Measurements from ENCODE around the gene OTOP2.

OTOP2 gene

DNA sequence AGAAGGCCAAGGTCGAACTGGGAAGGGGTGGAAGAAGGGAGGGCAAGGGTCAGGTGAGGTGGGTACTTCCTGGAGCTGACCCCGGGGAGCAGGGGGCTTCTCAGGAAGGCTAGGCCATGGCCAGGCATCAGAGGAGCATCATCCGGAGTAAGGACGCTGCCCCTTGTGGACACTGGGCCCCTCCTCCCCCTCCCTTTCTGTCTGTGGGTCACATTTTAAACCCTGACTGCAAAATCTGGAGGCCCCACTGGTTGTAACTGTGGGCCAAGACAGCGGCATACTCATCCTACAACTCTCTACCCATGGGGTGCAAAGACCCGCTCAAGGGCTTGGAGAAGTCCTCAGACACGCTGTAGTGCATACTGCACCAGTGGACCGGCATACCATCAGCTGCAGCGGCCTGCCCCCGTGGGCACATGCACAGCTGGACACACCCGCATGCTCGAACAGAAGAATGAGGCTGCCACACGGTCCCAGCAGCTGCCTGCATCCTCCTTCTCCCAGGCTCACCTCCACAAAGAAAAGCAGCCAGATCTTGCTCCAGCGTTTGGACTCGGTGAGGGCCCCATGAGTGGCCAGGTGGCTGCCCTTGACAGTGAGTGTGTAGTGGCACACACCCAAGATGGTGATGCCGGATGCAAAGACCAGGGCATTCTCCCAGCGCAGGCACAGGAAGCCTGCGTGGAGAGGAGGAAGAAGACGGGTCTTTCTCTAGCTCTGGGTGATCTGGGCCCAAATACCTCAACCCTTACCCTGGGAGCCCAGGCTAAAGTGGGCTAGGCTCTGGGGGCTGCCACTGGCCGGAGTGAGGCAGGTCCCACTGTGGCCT is 31.8 kb upstream of the OTOP2 start:
- Histone ChIP-seq H4K20me1 (ENCODE audit: insufficient read depth, low read length, poor library complexity, severe bottlenecking) (no peaks in the 10 kb centered on the region), H3K27me3 (ENCODE audit: insufficient read depth, low read length, poor library complexity, severe bottlenecking) (no peaks in the 10 kb centered on the region), H3K79me2 (ENCODE audit: insufficient read depth, low read length) (no peaks in the 10 kb centered on the region), H3K9me2 (replicated peaks; ENCODE audit: low read depth, low read length) (no peaks in the 10 kb centered on the region), H3K9ac (ENCODE audit: low read depth, low read length, poor library complexity, severe bottlenecking) (no peak overlapping the region), H3K9me3 (ENCODE audit: insufficient read depth, low read depth, low read length) (no peaks in the 10 kb centered on the region), H3K36me3 (ENCODE audit: insufficient read depth, low read length) (no peaks in the 10 kb centered on the region), H3K4me3 (ENCODE audit: low read length, poor library complexity, severe bottlenecking) (no peak overlapping the region), H2AFZ (ENCODE audit: low read length) (no peak overlapping the region), H3F3A (ENCODE audit: low read depth) (no peaks in the 10 kb centered on the region), H3K4me1 (ENCODE audit: insufficient read depth, low read length, poor library complexity, severe bottlenecking) (no peaks in the 10 kb centered on the region), H3K4me2 (ENCODE audit: low read depth, low read length, poor library complexity, severe bottlenecking) (no peak overlapping the region)
- no peak for TF ChIP-seq EZH2phosphoT487 (IDR thresholded peaks at IDR 0.05; ENCODE audit: borderline replicate concordance)
- no peak for TF ChIP-seq CTCF (conservative IDR thresholded peaks at IDR 0.05; ENCODE audit: low read length)

- Histone ChIP-seq H3K27me3 (ENCODE audit: insufficient read depth, low read length, poor library complexity, severe bottlenecking) (no peaks in the 10 kb centered on the region), H3K9ac (ENCODE audit: low read depth, low read length, poor library complexity, severe bottlenecking) (no peak within 1 kb of the TSS), H3K4me1 (ENCODE audit: insufficient read depth, low read length, poor library complexity, severe bottlenecking) (no peaks in the 10 kb centered on the region), H3K4me2 (ENCODE audit: low read depth, low read length, poor library complexity, severe bottlenecking) (no peak within 1 kb of the TSS), H3K36me3 (ENCODE audit: insufficient read depth, low read length) (no peaks in the 10 kb centered on the region), H2AFZ (ENCODE audit: low read length) (no peak within 1 kb of the TSS), H3K79me2 (ENCODE audit: insufficient read depth, low read length) (no peaks in the 10 kb centered on the region), H4K20me1 (ENCODE audit: insufficient read depth, low read length, poor library complexity, severe bottlenecking) (no peaks in the 10 kb centered on the region), H3F3A (ENCODE audit: low read depth) (no peaks in the 10 kb centered on the region), H3K9me2 (replicated peaks; ENCODE audit: low read depth, low read length) (no peaks in the 10 kb centered on the region), H3K4me3 (ENCODE audit: low read length, poor library complexity, severe bottlenecking) (no peak within 1 kb of the TSS), H3K9me3 (ENCODE audit: insufficient read depth, low read depth, low read length) (no peaks in the 10 kb centered on the region)
- no peak for TF ChIP-seq CTCF (conservative IDR thresholded peaks at IDR 0.05; ENCODE audit: low read length)
- TF ChIP-seq EZH2phosphoT487 (IDR thresholded peaks at IDR 0.05; ENCODE audit: borderline replicate concordance): no peak
These were observed 30.8 kb upstream of the OTOP2 start, which contains the start of gene FADS6 for GRCh38 chr17:74892974-74893911. TSS of gene FADS6 (minus strand) at chr17:74893633. CDS start at chr17:74893595, 38 bp downstream.

GRCh38 chr17:74893936-74894671 is 30.0 kb upstream of the OTOP2 start:
- H3K4me2 ChIP-seq (ENCODE audit: low read depth, low read length, poor library complexity, severe bottlenecking): no peak overlapping the region

More at GRCh38 chr17:74893936-74894671, 30.0 kb upstream of the OTOP2 start:
- Histone ChIP-seq H3K36me3 (ENCODE audit: insufficient read depth, low read length) (no peaks in the 10 kb centered on the region), H3K79me2 (ENCODE audit: insufficient read depth, low read length) (no peaks in the 10 kb centered on the region), H3K9ac (ENCODE audit: low read depth, low read length, poor library complexity, severe bottlenecking) (no peak overlapping the region), H2AFZ (ENCODE audit: low read length) (no peak overlapping the region), H3K27me3 (ENCODE audit: insufficient read depth, low read length, poor library complexity, severe bottlenecking) (no peaks in the 10 kb centered on the region), H3K4me3 (ENCODE audit: low read length, poor library complexity, severe bottlenecking) (no peak overlapping the region), H3K4me1 (ENCODE audit: insufficient read depth, low read length, poor library complexity, severe bottlenecking) (no peaks in the 10 kb centered on the region), H3F3A (ENCODE audit: low read depth) (no peaks in the 10 kb centered on the region), H4K20me1 (ENCODE audit: insufficient read depth, low read length, poor library complexity, severe bottlenecking) (no peaks in the 10 kb centered on the region), H3K9me3 (ENCODE audit: insufficient read depth, low read depth, low read length) (no peaks in the 10 kb centered on the region), H3K9me2 (replicated peaks; ENCODE audit: low read depth, low read length) (no peaks in the 10 kb centered on the region)
- TF ChIP-seq CTCF (conservative IDR thresholded peaks at IDR 0.05; ENCODE audit: low read length): no peak

All from Loucy (cell line).